OCI-LY7 (cell line): ENCODE data around the gene MIPEP. TPM values are rescaled to one million over a fixed set of nuclear protein-coding genes. Genes with fewer than 3 reads are reported as not detected.
A peak's percentile ranks its signal among the peaks of the same experiment; 100 is the strongest.

ENCODE experiments used
- BruUV-seq: library from RNA; stranded (reverse); fragments of 400-500 nt; replicated peaks from 2 replicates; lab custom pipeline; 2021; lab: Mats Ljungman, UMichigan
- CTCF ChIA-PET: fragments of 300-600 bp; sonication (Branson Sonifier 250); formaldehyde crosslinking; loops from one replicate; lab custom pipeline; 2022; ENCODE audit warnings: antibody characterized with exemption; ENCODE audit not compliant: unreplicated experiment; lab: Charles Lee
- POLR2A ChIA-PET: fragments of 300-600 bp; sonication (Branson Sonifier 250); formaldehyde crosslinking; loops from one replicate; lab custom pipeline; 2022; ENCODE audit warnings: antibody characterized with exemption; lab: Charles Lee
- DNase-seq: peaks from one replicate; pipeline ENCODE4 v3.0.0-alpha.2; 2015; ENCODE audit warnings: low spot score
- H2AFZ ChIP-seq: fragments of 200-600 bp; sonication (generic), shearing (Covaris generic); 2 replicates; pipeline ENCODE4 v1.6.1; 2014; ENCODE audit warnings: mild to moderate bottlenecking, antibody characterized with exemption, low read length, moderate library complexity
- H3K27ac ChIP-seq: fragments of 200-600 bp; sonication (generic); 2 replicates; pipeline ENCODE4 v1.5.1; 2014; ENCODE audit warnings: mixed run types, low read depth, mild to moderate bottlenecking, moderate library complexity, low read length, inconsistent platforms; ENCODE audit not compliant: poor library complexity, severe bottlenecking
- H3K36me3 ChIP-seq: fragments of 200-600 bp; sonication (generic); 2 replicates; pipeline ENCODE4 v1.6.1; 2014; ENCODE audit warnings: mild to moderate bottlenecking, antibody characterized with exemption, low read length, moderate library complexity, mixed read lengths; ENCODE audit not compliant: insufficient read depth
- H3K4me1 ChIP-seq: fragments of 200-600 bp; sonication (generic); 2 replicates; pipeline ENCODE4 v1.5.1; 2014; ENCODE audit warnings: mild to moderate bottlenecking, low read length; ENCODE audit not compliant: insufficient read depth, poor library complexity, severe bottlenecking
- H3K4me2 ChIP-seq: fragments of 200-600 bp; sonication (generic); 2 replicates; pipeline ENCODE4 v1.6.1; 2014; ENCODE audit warnings: mild to moderate bottlenecking, low read length
- H3K4me3 ChIP-seq: fragments of 200-600 bp; sonication (generic); 2 replicates; pipeline ENCODE4 v1.5.1; 2014; ENCODE audit warnings: mild to moderate bottlenecking, low read depth, low read length; ENCODE audit not compliant: poor library complexity, severe bottlenecking
- H3K79me2 ChIP-seq: fragments of 200-600 bp; sonication (generic); 2 replicates; pipeline ENCODE4 v1.6.1; 2016; ENCODE audit warnings: low read depth, mild to moderate bottlenecking, low read length, moderate library complexity, mixed read lengths; ENCODE audit not compliant: insufficient read depth
- H3K9me2 ChIP-seq: fragments of 200-600 bp; sonication (generic); 2 replicates; pipeline ENCODE4 v1.6.1; 2016; ENCODE audit warnings: mild to moderate bottlenecking, low read length, mixed read lengths; ENCODE audit not compliant: insufficient read depth
- H3K9me3 ChIP-seq: fragments of 200-600 bp; sonication (generic); 2 replicates; pipeline ENCODE4 v1.6.1; 2014; ENCODE audit warnings: mild to moderate bottlenecking, mixed run types, low read length, mixed read lengths
- H4K20me1 ChIP-seq: fragments of 200-600 bp; sonication (generic); 2 replicates; pipeline ENCODE4 v1.6.1; 2014; ENCODE audit warnings: mild to moderate bottlenecking, antibody characterized with exemption, low read length, moderate library complexity, mixed read lengths; ENCODE audit not compliant: insufficient read depth
- CTCF ChIP-seq: fragments of 200-600 bp; sonication (generic); conservative IDR thresholded peaks from 2 replicates; pipeline ENCODE4 v1.5.1; 2014; ENCODE audit warnings: mild to moderate bottlenecking, antibody characterized with exemption, low read length, moderate library complexity, mixed read lengths
- EZH2phosphoT487 ChIP-seq: fragments of 200-600 bp; sonication (generic); IDR thresholded peaks from 2 replicates; pipeline ENCODE4 v1.6.1; 2018; ENCODE audit warnings: low read depth, borderline replicate concordance, mild to moderate bottlenecking, mixed run types, antibody characterized with exemption, low read length, moderate library complexity, mixed read lengths
- intact Hi-C: fragments of 100-400 bp; cut with micrococcal nuclease; formaldehyde crosslinking; loops from one replicate; pipeline ENCODE4 v1.10.0; 2022; ENCODE audit not compliant: unreplicated experiment
- total RNA-seq, 2 experiments: library from RNA; depleted of rRNA in 1 of 2; stranded (reverse); fragments of >200 nt in 1 of 2; shearing (Covaris generic) in 1 of 2; gene quantifications; 2 replicates each; pipeline ENCODE4 v1.2.3, GENCODE V29; 2014 to 2022

MIPEP gene
- total RNA-seq, 2 experiments from 2014 or later, result 13.5 to 15.7 TPM

GRCh38 chr13:23849670-23850069 lies 39.5 kb downstream of the MIPEP start:
- Histone ChIP-seq H3K9me3 (no peaks in the 10 kb centered on the region), H4K20me1 (peaks cover 29% of the 10 kb centered on the region; the same call in 1 of the 2 replicates), H3K4me2 (no peak overlapping the region), H2AFZ (no peak overlapping the region), H3K27ac (no peak overlapping the region), H3K79me2 (no peaks in the 10 kb centered on the region), H3K36me3 (no peaks in the 10 kb centered on the region; the same call in 1 of the 2 replicates), H3K4me3 (no peak overlapping the region), H3K9me2 (no peaks in the 10 kb centered on the region), H3K4me1 (peaks cover 28% of the 10 kb centered on the region)
- intact Hi-C loops, result loop anchor here (10.0 kb wide), 1 partner anchor 475 kb away; no protein-coding TSS in a partner anchor
- no peak for DNase-seq
- TF ChIP-seq EZH2phosphoT487 (no peak), CTCF (no peak)
- BruUV-seq, result no TSS peak
- POLR2A ChIA-PET, result interaction anchor here (1.2 kb wide), 2 partner anchors 11 to 38 kb away, joined by 3 read pairs; no protein-coding TSS in a partner anchor
- CTCF ChIA-PET, result no interaction called here

- no peaks in the 10 kb centered on the region for H3K9me3 ChIP-seq
- H2AFZ ChIP-seq, result no peak overlapping the region
- H3K4me1 ChIP-seq, result peaks cover 28% of the 10 kb centered on the region
- H3K36me3 ChIP-seq, result no peaks in the 10 kb centered on the region; the same call in 1 of the 2 replicates
- ChIA-PET POLR2A (interaction anchor here (0.7 to 1.3 kb wide), 3 partner anchors 20 to 60 kb away, joined by 4 to 5 read pairs (median 4); no protein-coding TSS in a partner anchor), CTCF (interaction anchor here (1.0 to 1.1 kb wide), 2 partner anchors 12 to 24 kb away, joined by 3 to 4 read pairs; no protein-coding TSS in a partner anchor)
- TF ChIP-seq CTCF, result no peak
- TF ChIP-seq EZH2phosphoT487, result no peak
- no peaks in the 10 kb centered on the region for H3K9me2 ChIP-seq
- H3K27ac ChIP-seq, result no peak overlapping the region
- H3K4me2 ChIP-seq, result peak overlapping the region; percentile 6; the same call in 1 of the 2 replicates
- no TSS peak for BruUV-seq
- intact Hi-C loops, result loop anchor here (10.0 kb wide), 1 partner anchor 474 kb away; no protein-coding TSS in a partner anchor
- H3K4me3 ChIP-seq, result no peak overlapping the region
- no peaks in the 10 kb centered on the region for H3K79me2 ChIP-seq
- peaks cover 29% of the 10 kb centered on the region; the same call in 1 of the 2 replicates for H4K20me1 ChIP-seq
- peak; percentile 53 for DNase-seq
Observed at GRCh38 chr13:23848646-23849141, 40.5 kb downstream of the MIPEP start.

GRCh38 chr13:23848019-23848418 lies 41.2 kb downstream of the MIPEP start:
- H3K36me3 ChIP-seq, result no peaks in the 10 kb centered on the region; the same call in 1 of the 2 replicates
- H2AFZ ChIP-seq, result no peak overlapping the region
- H3K4me3 ChIP-seq, result no peak overlapping the region
- BruUV-seq, result no TSS peak
- no peak for DNase-seq
- H4K20me1 ChIP-seq, result peaks cover 29% of the 10 kb centered on the region; the same call in 1 of the 2 replicates
- no peak overlapping the region for H3K27ac ChIP-seq
- H3K4me2 ChIP-seq, result no peak overlapping the region
- POLR2A ChIA-PET, result interaction anchor here (0.6 to 1.3 kb wide), 4 partner anchors 21 to 171 kb away, joined by 3 to 5 read pairs (median 4); no protein-coding TSS in a partner anchor
- CTCF ChIA-PET, result interaction anchor here (0.5 to 1.1 kb wide), 3 partner anchors 12 to 570 kb away, joined by 3 to 4 read pairs (median 3); no protein-coding TSS in a partner anchor
- H3K9me2 ChIP-seq, result no peaks in the 10 kb centered on the region
- H3K4me1 ChIP-seq, result peaks cover 28% of the 10 kb centered on the region
- no peaks in the 10 kb centered on the region for H3K79me2 ChIP-seq
- intact Hi-C loops, result loop anchor here (10.0 kb wide), 1 partner anchor 473 kb away; no protein-coding TSS in a partner anchor
- no peak for TF ChIP-seq EZH2phosphoT487
- no peak for TF ChIP-seq CTCF
- H3K9me3 ChIP-seq, result no peaks in the 10 kb centered on the region
